ENCODE data around the gene NFIA.

The NFIA gene

DNA sequence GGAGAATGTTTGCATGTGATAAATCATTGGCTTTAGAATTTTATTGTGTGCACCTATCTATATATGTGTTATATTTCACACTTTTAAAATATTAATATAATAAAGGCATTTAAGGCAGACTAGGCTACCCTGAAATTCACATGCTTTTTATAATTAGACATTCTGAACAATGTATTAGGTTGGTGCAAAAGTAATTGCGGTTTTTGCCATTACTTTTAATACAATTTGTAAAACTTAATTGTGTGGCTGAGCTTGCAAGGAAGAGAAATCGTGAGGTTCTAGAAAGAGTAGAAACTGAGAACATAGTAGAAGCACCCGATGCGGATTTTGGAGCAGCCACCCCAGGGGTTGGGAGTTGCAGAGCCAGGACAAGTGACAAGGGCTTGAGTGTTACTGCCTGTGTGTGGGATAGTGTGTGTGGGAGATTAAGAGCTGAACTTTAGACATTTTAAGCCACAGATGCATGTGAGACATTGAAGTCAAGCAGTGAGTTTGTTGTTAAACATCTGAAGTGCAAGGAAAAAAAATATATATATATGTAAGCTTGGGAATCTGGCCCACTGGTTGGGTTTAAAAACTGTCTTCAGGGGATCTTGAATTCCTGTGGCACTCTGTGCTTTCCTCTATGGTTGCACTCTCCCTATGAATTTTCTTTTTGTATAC is 398.0 kb downstream of the NFIA start:
- Histone ChIP-seq H3K27ac (ENCODE audit: extremely low read depth, low read depth, low read length) (no peak overlapping the region), H3K4me1 (ENCODE audit: control insufficient read depth, insufficient read depth, low read length) (no peaks in the 10 kb centered on the region), H3K4me3 (ENCODE audit: low read depth, low read length) (no peak overlapping the region), H3K36me3 (ENCODE audit: control insufficient read depth in 2 of 2, insufficient read depth in 1 of 2, low read length in 2 of 2) (no peaks in the 10 kb centered on the region), H3K9me3 (ENCODE audit: control insufficient read depth, insufficient read depth, low read depth, low read length) (no peaks in the 10 kb centered on the region)
- no peak for TF ChIP-seq ZSCAN30 (tag by site-specific recombination; IDR thresholded peaks at IDR 0.05)
- no peak for TF ChIP-seq SCRT2 (tag by site-specific recombination; IDR thresholded peaks at IDR 0.05)
- TF ChIP-seq, protein P1, sequence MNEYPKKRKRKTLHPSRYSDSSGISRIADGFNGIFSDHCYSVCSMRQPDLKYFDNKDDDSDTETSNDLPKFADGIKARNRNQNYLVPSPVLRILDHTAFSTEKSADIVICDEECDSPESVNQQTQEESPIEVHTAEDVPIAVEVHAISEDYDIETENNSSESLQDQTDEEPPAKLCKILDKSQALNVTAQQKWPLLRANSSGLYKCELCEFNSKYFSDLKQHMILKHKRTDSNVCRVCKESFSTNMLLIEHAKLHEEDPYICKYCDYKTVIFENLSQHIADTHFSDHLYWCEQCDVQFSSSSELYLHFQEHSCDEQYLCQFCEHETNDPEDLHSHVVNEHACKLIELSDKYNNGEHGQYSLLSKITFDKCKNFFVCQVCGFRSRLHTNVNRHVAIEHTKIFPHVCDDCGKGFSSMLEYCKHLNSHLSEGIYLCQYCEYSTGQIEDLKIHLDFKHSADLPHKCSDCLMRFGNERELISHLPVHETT (tag by site-specific recombination; IDR thresholded peaks at IDR 0.05): no peak
- no peak for TF ChIP-seq ZNF433 (tag by site-specific recombination; IDR thresholded peaks at IDR 0.05; ENCODE audit: low read depth)
- no peak for TF ChIP-seq ZNF707 (tag by site-specific recombination; IDR thresholded peaks at IDR 0.05)
- TF ChIP-seq ZNF24 (tag by site-specific recombination; IDR thresholded peaks at IDR 0.05): no peak
- no peak for TF ChIP-seq IKZF3 (tag by site-specific recombination; IDR thresholded peaks at IDR 0.05)
- TF ChIP-seq ZNF354C (tag by site-specific recombination; IDR thresholded peaks at IDR 0.05; ENCODE audit: borderline replicate concordance, low read depth): no peak
- TF ChIP-seq ZNF133 (tag by site-specific recombination; IDR thresholded peaks at IDR 0.05): no peak
- TF ChIP-seq EGR2 (tag by site-specific recombination; IDR thresholded peaks at IDR 0.05; ENCODE audit: low read depth): 0 out of 2 replicates have a peak, but pooled peaks have one; percentile 8
- no peak for TF ChIP-seq KLF8 (tag by site-specific recombination; IDR thresholded peaks at IDR 0.05)
- 0 out of 2 replicates have a peak, but pooled peaks have one; percentile 29 for TF ChIP-seq ZFHX2 (tag by site-specific recombination; conservative IDR thresholded peaks at IDR 0.05)
- no peak for TF ChIP-seq ZBTB21 (tag by site-specific recombination; IDR thresholded peaks at IDR 0.05)
- ChIA-PET CTCF (interaction anchor here (1.1 kb wide), 1 partner anchor 9 kb away, joined by 3 read pairs; no protein-coding TSS in a partner anchor), POLR2A (no interaction called here)

DNA sequence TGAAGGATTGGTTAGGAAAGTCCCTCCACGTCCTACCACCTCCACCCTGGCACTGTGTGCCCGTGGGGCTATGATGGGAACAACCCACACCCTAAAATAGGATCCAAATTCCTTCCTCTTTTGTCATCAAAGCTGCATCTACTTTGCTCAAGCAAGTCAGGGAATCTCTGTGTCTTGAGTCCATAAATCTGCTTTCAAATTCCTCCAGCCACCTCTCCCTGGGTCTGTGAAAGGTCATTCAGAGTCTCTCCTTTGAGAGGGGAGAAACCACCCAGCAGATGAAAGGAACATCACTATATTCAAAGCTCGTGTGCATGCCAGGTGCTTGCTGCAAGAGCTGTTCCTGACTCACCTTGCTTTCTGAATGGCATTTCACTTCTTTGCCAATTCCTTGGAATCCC is 399.0 kb downstream of the NFIA start:
- POLR2A ChIA-PET: no interaction called here
- Histone ChIP-seq H3K4me1 (ENCODE audit: control insufficient read depth, insufficient read depth, low read length) (no peaks in the 10 kb centered on the region), H3K27ac (ENCODE audit: extremely low read depth, low read depth, low read length) (no peak overlapping the region), H3K4me3 (ENCODE audit: low read depth, low read length) (no peak overlapping the region), H3K36me3 (ENCODE audit: control insufficient read depth in 2 of 2, insufficient read depth in 1 of 2, low read length in 2 of 2) (no peaks in the 10 kb centered on the region), H3K9me3 (ENCODE audit: control insufficient read depth, insufficient read depth, low read depth, low read length) (no peaks in the 10 kb centered on the region)
- CTCF ChIA-PET: interaction anchor here (0.5 kb wide), 1 partner anchor 1327 kb away, joined by 3 read pairs; no protein-coding TSS in a partner anchor
- TF ChIP-seq ZNF341 (tag by site-specific recombination; IDR thresholded peaks at IDR 0.05; ENCODE audit: low read depth): no peak
- TF ChIP-seq, protein P2, sequence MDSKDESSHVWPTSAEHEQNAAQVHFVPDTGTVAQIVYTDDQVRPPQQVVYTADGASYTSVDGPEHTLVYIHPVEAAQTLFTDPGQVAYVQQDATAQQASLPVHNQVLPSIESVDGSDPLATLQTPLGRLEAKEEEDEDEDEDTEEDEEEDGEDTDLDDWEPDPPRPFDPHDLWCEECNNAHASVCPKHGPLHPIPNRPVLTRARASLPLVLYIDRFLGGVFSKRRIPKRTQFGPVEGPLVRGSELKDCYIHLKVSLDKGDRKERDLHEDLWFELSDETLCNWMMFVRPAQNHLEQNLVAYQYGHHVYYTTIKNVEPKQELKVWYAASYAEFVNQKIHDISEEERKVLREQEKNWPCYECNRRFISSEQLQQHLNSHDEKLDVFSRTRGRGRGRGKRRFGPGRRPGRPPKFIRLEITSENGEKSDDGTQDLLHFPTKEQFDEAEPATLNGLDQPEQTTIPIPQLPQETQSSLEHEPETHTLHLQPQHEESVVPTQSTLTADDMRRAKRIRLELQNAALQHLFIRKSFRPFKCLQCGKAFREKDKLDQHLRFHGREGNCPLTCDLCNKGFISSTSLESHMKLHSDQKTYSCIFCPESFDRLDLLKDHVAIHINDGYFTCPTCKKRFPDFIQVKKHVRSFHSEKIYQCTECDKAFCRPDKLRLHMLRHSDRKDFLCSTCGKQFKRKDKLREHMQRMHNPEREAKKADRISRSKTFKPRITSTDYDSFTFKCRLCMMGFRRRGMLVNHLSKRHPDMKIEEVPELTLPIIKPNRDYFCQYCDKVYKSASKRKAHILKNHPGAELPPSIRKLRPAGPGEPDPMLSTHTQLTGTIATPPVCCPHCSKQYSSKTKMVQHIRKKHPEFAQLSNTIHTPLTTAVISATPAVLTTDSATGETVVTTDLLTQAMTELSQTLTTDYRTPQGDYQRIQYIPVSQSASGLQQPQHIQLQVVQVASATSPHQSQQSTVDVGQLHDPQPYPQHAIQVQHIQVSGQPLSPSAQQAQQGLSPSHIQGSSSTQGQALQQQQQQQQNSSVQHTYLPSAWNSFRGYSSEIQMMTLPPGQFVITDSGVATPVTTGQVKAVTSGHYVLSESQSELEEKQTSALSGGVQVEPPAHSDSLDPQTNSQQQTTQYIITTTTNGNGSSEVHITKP (tag by site-specific recombination; IDR thresholded peaks at IDR 0.05): no peak

DNA sequence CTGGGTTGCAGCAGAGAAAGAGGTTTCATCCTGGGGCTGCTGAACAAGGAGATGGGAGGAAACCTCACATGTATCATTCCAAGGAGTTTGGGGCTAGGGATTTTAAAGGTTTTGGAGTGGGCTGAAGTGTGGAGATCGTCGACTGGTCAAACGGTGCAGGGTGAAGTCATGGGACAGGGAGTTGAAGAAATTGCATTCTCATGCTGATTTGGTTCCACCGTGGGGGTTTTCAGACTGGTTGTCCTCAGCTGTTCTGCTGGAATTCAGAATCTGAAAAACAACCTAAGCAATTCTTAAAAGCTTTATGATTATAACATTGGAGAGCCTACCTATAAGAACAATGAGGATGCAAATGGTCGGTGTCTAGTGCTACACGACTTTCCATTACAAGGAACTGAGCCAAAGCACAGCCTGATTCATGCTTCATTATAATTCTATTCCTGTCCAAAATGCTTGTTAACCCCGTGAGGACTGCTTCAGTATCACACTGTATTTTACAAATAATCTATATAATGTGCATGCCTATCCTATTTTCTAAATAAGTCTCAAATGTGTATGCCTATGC is 399.9 kb downstream of the NFIA start:
- Histone ChIP-seq H3K9me3 (ENCODE audit: control insufficient read depth, insufficient read depth, low read depth, low read length) (no peaks in the 10 kb centered on the region), H3K36me3 (ENCODE audit: control insufficient read depth in 2 of 2, insufficient read depth in 1 of 2, low read length in 2 of 2) (no peaks in the 10 kb centered on the region), H3K4me3 (ENCODE audit: low read depth, low read length) (no peak overlapping the region), H3K4me1 (ENCODE audit: control insufficient read depth, insufficient read depth, low read length) (no peaks in the 10 kb centered on the region), H3K27ac (ENCODE audit: extremely low read depth, low read depth, low read length) (no peak overlapping the region)
- TF ChIP-seq, protein P2 (tag by site-specific recombination; IDR thresholded peaks at IDR 0.05): no peak
- TF ChIP-seq, protein P1 (tag by site-specific recombination; IDR thresholded peaks at IDR 0.05): no peak
- TF ChIP-seq ZNF138 (tag by site-specific recombination; IDR thresholded peaks at IDR 0.05; ENCODE audit: borderline replicate concordance) (no peak), ZNF670 (tag by site-specific recombination; IDR thresholded peaks at IDR 0.05; ENCODE audit: low read depth) (no peak)
- TF ChIP-seq, protein P3, sequence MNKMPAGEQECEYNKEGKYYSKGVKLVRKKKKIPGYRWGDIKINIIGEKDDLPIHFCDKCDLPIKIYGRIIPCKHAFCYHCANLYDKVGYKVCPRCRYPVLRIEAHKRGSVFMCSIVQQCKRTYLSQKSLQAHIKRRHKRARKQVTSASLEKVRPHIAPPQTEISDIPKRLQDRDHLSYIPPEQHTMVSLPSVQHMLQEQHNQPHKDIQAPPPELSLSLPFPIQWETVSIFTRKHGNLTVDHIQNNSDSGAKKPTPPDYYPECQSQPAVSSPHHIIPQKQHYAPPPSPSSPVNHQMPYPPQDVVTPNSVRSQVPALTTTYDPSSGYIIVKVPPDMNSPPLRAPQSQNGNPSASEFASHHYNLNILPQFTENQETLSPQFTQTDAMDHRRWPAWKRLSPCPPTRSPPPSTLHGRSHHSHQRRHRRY (tag by site-specific recombination; IDR thresholded peaks at IDR 0.05): no peak
- ChIA-PET POLR2A (no interaction called here), CTCF (no interaction called here)

All from HEK293 (cell line).